Mesenchymal stem cell (in vitro differentiated cells and primary cell): ENCODE measurements around the gene SPSB3.
A peak's percentile ranks its signal among the peaks of the same experiment; 100 is the strongest.

Experiments used
- DNase-seq: peaks from one replicate; pipeline ENCODE4 v3.0.0-alpha.2; 2013
- H2AFZ ChIP-seq: one replicate; pipeline ENCODE4 v1.6.1; 2013; ENCODE audit warnings: low read depth, mild to moderate bottlenecking, control low read depth, inconsistent platforms, low read length, moderate library complexity
- H2AK5ac ChIP-seq: 2 replicates; pipeline ENCODE4 v1.6.1; 2013; ENCODE audit warnings: low read length, moderate library complexity, mild to moderate bottlenecking, inconsistent platforms; ENCODE audit not compliant: severe bottlenecking
- H2BK120ac ChIP-seq: one replicate; pipeline ENCODE4 v1.6.1; 2013; ENCODE audit warnings: low read depth, mild to moderate bottlenecking, inconsistent platforms, low read length, moderate library complexity
- H2BK12ac ChIP-seq, 2 experiments: one replicate each; pipeline ENCODE4 v1.6.1; 2013; ENCODE audit warnings: inconsistent platforms in 2 of 2, low read length in 2 of 2, mild to moderate bottlenecking in 2 of 2, moderate library complexity in 2 of 2, control low read depth in 1 of 2
- H2BK15ac ChIP-seq: one replicate; pipeline ENCODE4 v1.6.1; 2013; ENCODE audit warnings: mild to moderate bottlenecking, low read depth, inconsistent platforms; ENCODE audit not compliant: poor library complexity, severe bottlenecking
- H2BK5ac ChIP-seq: 2 replicates; pipeline ENCODE4 v1.6.1; 2013; ENCODE audit warnings: low read depth, mild to moderate bottlenecking, low read length, control low read depth, inconsistent platforms; ENCODE audit not compliant: poor library complexity, severe bottlenecking
- H3K14ac ChIP-seq, 2 experiments: one replicate each; pipeline ENCODE4 v1.6.1; 2013; ENCODE audit warnings: inconsistent platforms in 2 of 2, low read length in 2 of 2, control low read depth in 1 of 2, mild to moderate bottlenecking in 1 of 2, moderate library complexity in 1 of 2
- H3K18ac ChIP-seq, 2 experiments: one replicate each; pipeline ENCODE4 v1.6.1; 2013; ENCODE audit warnings: inconsistent platforms in 2 of 2, low read length in 2 of 2, control low read depth in 1 of 2, low read depth in 1 of 2, mild to moderate bottlenecking in 1 of 2
- H3K23ac ChIP-seq, 2 experiments: one replicate each; pipeline ENCODE4 v1.6.1; 2013; ENCODE audit warnings: inconsistent platforms in 2 of 2, low read length in 2 of 2, mild to moderate bottlenecking in 2 of 2, moderate library complexity in 2 of 2, control low read depth in 1 of 2
- H3K27ac ChIP-seq: 2 replicates; pipeline ENCODE4 v1.5.1; 2013; ENCODE audit warnings: mild to moderate bottlenecking, moderate library complexity, low read length, control low read depth, inconsistent platforms; ENCODE audit not compliant: poor library complexity, severe bottlenecking
- H3K27me3 ChIP-seq, 2 experiments: 2 replicates each; pipeline versions ENCODE4 v1.6.1 to v1.7.0; 2013; ENCODE audit warnings: low read length in 2 of 2, mild to moderate bottlenecking in 2 of 2, moderate library complexity in 2 of 2, control low read depth in 1 of 2, inconsistent platforms in 1 of 2; ENCODE audit not compliant: control insufficient read depth in 1 of 2, insufficient read depth in 1 of 2
- H3K36me3 ChIP-seq, 2 experiments: 2 replicates each; pipeline versions ENCODE4 v1.6.1 to v1.7.0; 2013; ENCODE audit warnings: low read length in 2 of 2, control low read depth in 1 of 2, inconsistent platforms in 1 of 2, low read depth in 1 of 2, mild to moderate bottlenecking in 1 of 2; ENCODE audit not compliant: insufficient read depth in 2 of 2, control insufficient read depth in 1 of 2
- H3K4ac ChIP-seq, 2 experiments: one replicate each; pipeline ENCODE4 v1.6.1; 2013; ENCODE audit warnings: inconsistent platforms in 2 of 2, low read length in 2 of 2, mild to moderate bottlenecking in 2 of 2, moderate library complexity in 2 of 2, control low read depth in 1 of 2, low read depth in 1 of 2
- H3K4me1 ChIP-seq: 2 replicates; pipeline ENCODE4 v1.6.1; 2013; ENCODE audit warnings: low read depth, low read length, control low read depth; ENCODE audit not compliant: control insufficient read depth, insufficient read depth
- H3K4me2 ChIP-seq: 2 replicates; pipeline ENCODE4 v1.6.1; 2013; ENCODE audit warnings: low read length, mild to moderate bottlenecking, inconsistent platforms; ENCODE audit not compliant: poor library complexity, severe bottlenecking
- H3K4me3 ChIP-seq, 2 experiments: 2 replicates each; pipeline versions ENCODE4 v1.5.1 to v1.7.0; 2013; ENCODE audit warnings: low read length in 2 of 2, mild to moderate bottlenecking in 2 of 2, control low read depth in 1 of 2, low read depth in 1 of 2; ENCODE audit not compliant: insufficient read depth in 1 of 2
- H3K79me1 ChIP-seq: replicated peaks from 2 replicates; pipeline ENCODE4 v1.6.1; 2013; ENCODE audit warnings: mild to moderate bottlenecking, control low read depth, low read length, inconsistent platforms; ENCODE audit not compliant: poor library complexity, severe bottlenecking
- H3K9ac ChIP-seq: 2 replicates; pipeline ENCODE4 v1.7.0; 2013; ENCODE audit warnings: mild to moderate bottlenecking, low read length, moderate library complexity
- H3K9me3 ChIP-seq: 2 replicates; pipeline ENCODE4 v1.7.0; 2013; ENCODE audit warnings: mild to moderate bottlenecking, low read length; ENCODE audit not compliant: control insufficient read depth
- H4K8ac ChIP-seq: one replicate; pipeline ENCODE4 v1.6.1; 2013; ENCODE audit warnings: inconsistent platforms, mild to moderate bottlenecking, low read length, moderate library complexity
- H4K91ac ChIP-seq: one replicate; pipeline ENCODE4 v1.6.1; 2013; ENCODE audit warnings: mild to moderate bottlenecking, low read length, inconsistent platforms
- WGBS: methylation state at CpG from one replicate; pipeline ENCODE4 v1.1.7; 2013; ENCODE audit warnings: mixed read lengths; 5-methylcytosine and 5-hydroxymethylcytosine counted together

The SPSB3 gene

GRCh38 chr16:1778200-1779179 is 3.9 kb downstream of the SPSB3 start:
- Histone ChIP-seq H3K27ac (peak overlapping the region; percentile 19), H3K79me1 (peaks cover 39% of the 10 kb centered on the region), H2BK15ac (no peak overlapping the region), H2BK120ac (no peak overlapping the region), H3K27me3 (no peaks in the 10 kb centered on the region), H3K18ac (no peak overlapping the region), H3K23ac (no peak overlapping the region), H3K9me3 (no peaks in the 10 kb centered on the region), H4K91ac (no peak overlapping the region), H3K4me3 (no peak overlapping the region), H2BK5ac (no peak overlapping the region), H3K9ac (no peak overlapping the region), H3K4me1 (peaks cover 58% of the 10 kb centered on the region), H2BK12ac (no peak overlapping the region), H2AK5ac (no peak overlapping the region), H3K14ac (no peak overlapping the region), H2AFZ (no peak overlapping the region), H4K8ac (no peak overlapping the region), H3K4ac (no peak overlapping the region), H3K36me3 (peaks cover 50 to 67% of the 10 kb centered on the region in 2 experiments), H3K4me2 (peak overlapping the region; percentile 23)
- 89% methylated on average over 30 of the region's 34 CpGs for WGBS
- no peak for DNase-seq

DNA sequence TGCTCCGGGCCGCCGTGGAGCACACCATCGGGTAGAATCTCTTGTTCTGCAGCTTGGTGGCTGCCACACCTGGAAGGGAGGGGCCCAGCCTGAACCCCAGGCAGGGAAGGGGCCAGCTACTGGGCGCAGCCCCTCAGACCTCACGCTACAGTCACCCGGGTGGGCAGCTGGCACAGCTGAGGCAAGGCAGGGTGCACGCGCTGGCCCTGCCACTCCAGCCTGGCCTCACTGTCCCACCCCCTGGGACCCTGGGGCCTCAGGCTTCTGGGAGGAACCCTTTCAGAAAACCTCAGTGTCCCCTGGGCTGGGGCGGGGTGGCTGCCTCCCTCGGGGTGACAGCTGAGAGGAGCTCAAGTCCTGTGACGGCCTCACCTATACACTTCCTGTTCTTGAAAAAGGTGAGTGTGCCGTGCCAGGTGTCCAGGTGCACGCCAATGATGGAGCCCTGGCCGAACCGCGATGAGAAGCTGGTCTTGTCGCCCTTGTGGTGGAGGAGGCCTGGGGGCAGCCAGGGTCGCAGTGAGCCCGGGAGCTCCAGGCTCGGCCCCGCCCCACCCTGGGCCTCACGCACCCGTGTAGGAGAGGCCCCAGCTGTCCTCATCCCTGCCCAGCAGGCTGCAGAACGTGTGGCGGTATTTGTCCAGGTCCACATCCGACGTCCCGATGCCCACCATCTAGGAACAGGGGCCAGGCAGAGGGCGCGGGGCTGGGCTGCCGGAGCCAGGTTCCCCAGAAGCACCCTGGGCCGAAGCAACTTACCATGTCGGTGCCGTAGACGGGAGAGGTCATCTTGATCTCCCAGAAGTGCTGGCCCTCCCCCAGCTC is 4.8 kb downstream of the SPSB3 start:
- Histone ChIP-seq H3K4ac (no peak overlapping the region), H3K9me3 (no peaks in the 10 kb centered on the region), H3K4me2 (peak overlapping the region; percentile 19), H3K14ac (no peak overlapping the region), H3K27ac (no peak overlapping the region), H4K91ac (no peak overlapping the region), H3K27me3 (no peaks in the 10 kb centered on the region), H3K4me3 (no peak overlapping the region), H2BK12ac (no peak overlapping the region), H3K36me3 (peaks cover 50 to 67% of the 10 kb centered on the region in 2 experiments), H2BK5ac (no peak overlapping the region), H3K18ac (no peak overlapping the region), H2AK5ac (no peak overlapping the region), H2BK15ac (no peak overlapping the region), H2AFZ (no peak overlapping the region), H3K79me1 (peaks cover 39% of the 10 kb centered on the region), H3K23ac (no peak overlapping the region), H2BK120ac (no peak overlapping the region), H4K8ac (no peak overlapping the region), H3K4me1 (peaks cover 58% of the 10 kb centered on the region), H3K9ac (no peak overlapping the region)
- DNase-seq = no peak
- WGBS = 92% methylated on average over 36 of the region's 36 CpGs

GRCh38 chr16:1776991-1777374 is 5.4 kb downstream of the SPSB3 start:
- no peak overlapping the region for H4K91ac ChIP-seq
- H3K4ac ChIP-seq = no peak overlapping the region
- H3K4me3 ChIP-seq = no peak overlapping the region
- no peaks in the 10 kb centered on the region for H3K9me3 ChIP-seq
- H3K36me3 ChIP-seq = peaks cover 52 to 67% of the 10 kb centered on the region in 2 experiments
- no peak overlapping the region for H3K4me2 ChIP-seq
- no peak overlapping the region for H3K18ac ChIP-seq
- no peak overlapping the region for H4K8ac ChIP-seq
- no peak overlapping the region for H3K23ac ChIP-seq
- no peak overlapping the region for H3K9ac ChIP-seq
- peaks cover 62% of the 10 kb centered on the region for H3K4me1 ChIP-seq
- H3K14ac ChIP-seq = no peak overlapping the region
- peaks cover 39% of the 10 kb centered on the region for H3K79me1 ChIP-seq
- H2BK12ac ChIP-seq = no peak overlapping the region
- no peaks in the 10 kb centered on the region for H3K27me3 ChIP-seq
- no peak overlapping the region for H3K27ac ChIP-seq
- H2BK15ac ChIP-seq = no peak overlapping the region
- no peak for DNase-seq
- no peak overlapping the region for H2BK120ac ChIP-seq
- H2AK5ac ChIP-seq = no peak overlapping the region
- no peak overlapping the region for H2AFZ ChIP-seq
- 96% methylated on average over 22 of the region's 22 CpGs for WGBS
- no peak overlapping the region for H2BK5ac ChIP-seq

DNA sequence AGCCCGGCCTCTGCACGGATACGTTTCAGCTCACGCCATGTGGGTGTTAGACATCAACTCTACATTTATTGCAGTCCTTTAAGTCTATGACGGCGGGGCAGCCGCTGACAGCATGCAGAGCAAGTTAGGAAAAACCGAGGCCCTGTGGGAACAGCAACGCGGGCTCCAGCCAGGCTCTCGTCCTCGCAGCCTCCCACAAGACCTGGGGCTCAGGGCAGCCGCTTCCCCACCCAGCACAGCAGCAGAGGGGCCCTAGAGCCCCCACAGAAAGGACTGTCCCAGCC is 5.8 kb downstream of the SPSB3 start:
- no peaks in the 10 kb centered on the region for H3K9me3 ChIP-seq
- H3K4ac ChIP-seq = no peak overlapping the region
- no peak overlapping the region for H2BK120ac ChIP-seq
- no peak overlapping the region for H2AFZ ChIP-seq
- H4K91ac ChIP-seq = no peak overlapping the region
- no peaks in the 10 kb centered on the region for H3K27me3 ChIP-seq
- peaks cover 53 to 67% of the 10 kb centered on the region in 2 experiments for H3K36me3 ChIP-seq
- DNase-seq = no peak
- H3K14ac ChIP-seq = no peak overlapping the region
- H2BK12ac ChIP-seq = no peak overlapping the region
- H2BK5ac ChIP-seq = no peak overlapping the region
- H3K9ac ChIP-seq = no peak overlapping the region
- 93% methylated on average over 13 of the region's 13 CpGs for WGBS
- H2BK15ac ChIP-seq = no peak overlapping the region
- H4K8ac ChIP-seq = no peak overlapping the region
- no peak overlapping the region for H3K4me3 ChIP-seq
- H3K79me1 ChIP-seq = peaks cover 39% of the 10 kb centered on the region
- no peak overlapping the region for H3K27ac ChIP-seq
- peaks cover 62% of the 10 kb centered on the region for H3K4me1 ChIP-seq
- H3K4me2 ChIP-seq = no peak overlapping the region
- no peak overlapping the region for H2AK5ac ChIP-seq
- H3K23ac ChIP-seq = no peak overlapping the region
- no peak overlapping the region for H3K18ac ChIP-seq
